ENCODE measurements around the gene CAMKK2. TPM values are rescaled to one million over a fixed set of nuclear protein-coding genes. Genes with fewer than 3 reads are reported as not detected.
A peak's percentile ranks its signal among the peaks of the same experiment; 100 is the strongest.
"Not testable (repeated sequence)": the region's sequence is repeated elsewhere in the genome, so short reads cannot be mapped to it uniquely, and the experiment has no call there.

CAMKK2 gene
- total and polyA plus RNA-seq, 2 donors from 2014 or later, result 16.3 to 35.6 TPM

DNA sequence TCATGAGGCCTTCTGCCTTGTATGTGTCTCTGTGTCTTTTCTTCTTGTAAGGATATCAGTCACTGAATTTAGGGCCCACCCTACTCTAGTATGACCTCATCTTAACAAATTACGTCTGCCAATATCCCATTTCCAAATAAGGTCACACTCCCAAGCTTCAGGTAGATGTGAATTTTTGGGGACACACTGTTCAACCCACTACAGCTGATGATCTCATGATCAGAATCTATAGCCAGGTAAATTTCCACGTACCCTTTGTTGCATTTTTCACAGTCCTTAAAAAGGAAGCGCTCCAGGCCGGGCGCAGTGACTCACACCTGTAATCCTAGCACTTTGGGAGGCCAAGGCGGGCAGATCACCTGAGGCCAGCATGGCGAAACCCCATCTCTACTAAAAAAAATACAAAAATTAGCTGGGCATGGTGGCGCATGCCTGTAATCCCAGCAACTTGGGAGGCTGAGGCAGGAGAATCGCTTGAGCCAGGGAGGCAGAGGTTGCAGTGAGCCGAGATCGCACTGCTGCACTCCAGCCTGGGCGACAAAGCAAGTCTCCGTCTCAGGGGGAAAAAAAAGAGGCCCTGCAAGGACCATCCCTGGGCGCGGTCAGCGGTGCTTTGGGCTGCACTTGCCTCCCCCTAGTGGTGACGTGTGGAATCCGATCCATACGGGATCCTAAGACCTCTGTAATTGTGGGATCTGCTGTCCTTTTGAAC lies 66.5 kb downstream of the CAMKK2 start:
- H3K9me3 ChIP-seq (ENCODE audit: control insufficient read depth in 2 of 3, insufficient read depth in 1 of 3, low read length in 3 of 3); H3K27me3 ChIP-seq (ENCODE audit: control insufficient read depth, insufficient read depth, low read length); H3K4me1 ChIP-seq (ENCODE audit: control insufficient read depth in 2 of 3, insufficient read depth in 2 of 3, low read depth in 1 of 3, low read length in 3 of 3); H3K4me3 ChIP-seq (ENCODE audit: low read length in 3 of 3); intact Hi-C loops (cut with DNase I); H3K36me3 ChIP-seq (ENCODE audit: control insufficient read depth in 2 of 3, insufficient read depth in 3 of 3, low read length in 3 of 3); FAIRE-seq; H3K9ac ChIP-seq (ENCODE audit: low read length in 3 of 3): not testable (repeated sequence)
- TF ChIP-seq, protein P1, sequence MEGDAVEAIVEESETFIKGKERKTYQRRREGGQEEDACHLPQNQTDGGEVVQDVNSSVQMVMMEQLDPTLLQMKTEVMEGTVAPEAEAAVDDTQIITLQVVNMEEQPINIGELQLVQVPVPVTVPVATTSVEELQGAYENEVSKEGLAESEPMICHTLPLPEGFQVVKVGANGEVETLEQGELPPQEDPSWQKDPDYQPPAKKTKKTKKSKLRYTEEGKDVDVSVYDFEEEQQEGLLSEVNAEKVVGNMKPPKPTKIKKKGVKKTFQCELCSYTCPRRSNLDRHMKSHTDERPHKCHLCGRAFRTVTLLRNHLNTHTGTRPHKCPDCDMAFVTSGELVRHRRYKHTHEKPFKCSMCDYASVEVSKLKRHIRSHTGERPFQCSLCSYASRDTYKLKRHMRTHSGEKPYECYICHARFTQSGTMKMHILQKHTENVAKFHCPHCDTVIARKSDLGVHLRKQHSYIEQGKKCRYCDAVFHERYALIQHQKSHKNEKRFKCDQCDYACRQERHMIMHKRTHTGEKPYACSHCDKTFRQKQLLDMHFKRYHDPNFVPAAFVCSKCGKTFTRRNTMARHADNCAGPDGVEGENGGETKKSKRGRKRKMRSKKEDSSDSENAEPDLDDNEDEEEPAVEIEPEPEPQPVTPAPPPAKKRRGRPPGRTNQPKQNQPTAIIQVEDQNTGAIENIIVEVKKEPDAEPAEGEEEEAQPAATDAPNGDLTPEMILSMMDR (IDR thresholded peaks at IDR 0.05; ENCODE audit: borderline replicate concordance, extremely low read depth, insufficient read depth), result peak; percentile 83
- peak; percentile 75 to 88 (median 86) for DNase-seq
- peak overlapping the region in 1 of 2 donors; percentile 55 for H3K27ac ChIP-seq (ENCODE audit: low read depth in 2 of 2, low read length in 2 of 2)

DNA sequence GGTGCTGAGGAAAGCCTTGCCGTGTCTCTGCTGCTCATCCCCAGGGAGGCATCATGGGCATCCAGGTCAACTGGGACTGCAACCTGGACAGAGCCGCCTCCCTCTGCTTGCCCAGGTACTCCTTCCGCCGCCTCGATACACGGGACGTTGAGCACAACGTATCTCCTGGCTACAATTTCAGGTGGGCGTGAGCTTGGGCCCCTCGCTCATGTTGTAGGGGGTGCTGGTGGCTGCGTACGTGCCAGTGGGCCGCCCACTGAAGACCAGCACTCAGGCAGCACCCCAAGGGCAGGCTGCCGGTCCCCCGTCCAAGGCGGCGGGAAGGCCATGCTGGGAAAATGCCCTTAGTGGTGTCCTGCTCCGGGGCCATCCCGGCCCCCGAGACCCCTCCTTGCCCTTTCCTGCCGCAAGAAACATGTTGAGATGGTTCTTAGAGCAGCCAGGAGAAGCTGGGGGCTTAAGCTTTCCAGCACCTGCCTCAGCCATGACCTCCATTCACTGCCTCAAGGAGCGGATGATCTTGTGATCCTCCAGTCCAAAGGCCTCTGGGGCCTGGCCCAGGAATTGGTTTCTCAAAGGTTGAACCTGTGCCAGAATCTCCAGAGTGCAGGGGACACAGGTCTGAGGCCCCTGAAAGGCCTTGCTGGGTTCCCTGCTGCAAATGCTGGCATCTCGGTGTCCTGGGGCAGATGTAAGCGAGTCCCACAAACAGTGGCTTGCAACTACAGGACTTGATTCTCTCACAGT lies 67.4 kb downstream of the CAMKK2 start:
- H3K27me3 ChIP-seq (ENCODE audit: control insufficient read depth, insufficient read depth, low read length), result no peaks in the 10 kb centered on the region
- DNase-seq (peak in 1 of 5 donors; percentile 60), FAIRE-seq (no peak)
- H3K36me3 ChIP-seq (ENCODE audit: control insufficient read depth in 2 of 3, insufficient read depth in 3 of 3, low read length in 3 of 3), result peaks cover 0 to 9% (median 0%) of the 10 kb centered on the region in 3 donors
- TF ChIP-seq, protein P1 (IDR thresholded peaks at IDR 0.05; ENCODE audit: borderline replicate concordance, extremely low read depth, insufficient read depth), result no peak
- intact Hi-C loops (cut with DNase I), result no loop called here
- H3K27ac ChIP-seq (ENCODE audit: low read depth in 2 of 2, low read length in 2 of 2), result peak overlapping the region; percentile 20 to 55
- no peaks in the 10 kb centered on the region for H3K9me3 ChIP-seq (ENCODE audit: control insufficient read depth in 2 of 3, insufficient read depth in 1 of 3, low read length in 3 of 3)
- H3K4me1 ChIP-seq (ENCODE audit: control insufficient read depth in 2 of 3, insufficient read depth in 2 of 3, low read depth in 1 of 3, low read length in 3 of 3), result peaks cover 0 to 8% (median 6%) of the 10 kb centered on the region in 3 donors
- H3K4me3 ChIP-seq (ENCODE audit: low read length in 3 of 3), result no peak overlapping the region
- H3K9ac ChIP-seq (ENCODE audit: low read length in 3 of 3), result no peak overlapping the region

DNA sequence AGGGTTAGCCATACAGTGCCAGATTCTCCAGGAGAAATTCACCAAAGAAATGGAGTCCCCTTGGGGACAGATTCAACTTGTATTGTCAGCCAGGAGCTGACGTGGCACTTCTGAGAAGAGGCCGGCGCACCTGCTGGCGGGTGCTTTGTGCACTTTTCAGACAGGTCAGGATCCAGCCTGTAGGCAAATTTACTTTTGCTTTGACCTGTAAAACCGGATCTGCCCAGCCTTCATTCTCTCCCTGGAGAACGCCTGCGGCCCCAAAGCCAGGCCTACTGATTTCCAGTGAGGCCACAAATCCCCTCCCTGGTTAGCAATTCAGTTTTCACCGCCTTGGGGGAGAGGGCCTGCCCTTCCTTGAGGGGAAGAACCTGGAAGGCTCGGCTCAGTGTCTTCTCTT lies 69.2 kb downstream of the CAMKK2 start:
- DNase-seq (peak in 4 of 5 donors; percentile 39 to 83 (median 44)), FAIRE-seq (no peak)
- Histone ChIP-seq H3K4me3 (ENCODE audit: low read length in 3 of 3) (no peak overlapping the region), H3K36me3 (ENCODE audit: control insufficient read depth in 2 of 3, insufficient read depth in 3 of 3, low read length in 3 of 3) (peaks cover 0 to 2% (median 0%) of the 10 kb centered on the region in 3 donors), H3K9ac (ENCODE audit: low read length in 3 of 3) (no peak overlapping the region), H3K4me1 (ENCODE audit: control insufficient read depth in 2 of 3, insufficient read depth in 2 of 3, low read depth in 1 of 3, low read length in 3 of 3) (peaks cover 0 to 8% (median 6%) of the 10 kb centered on the region in 3 donors), H3K9me3 (ENCODE audit: control insufficient read depth in 2 of 3, insufficient read depth in 1 of 3, low read length in 3 of 3) (no peaks in the 10 kb centered on the region), H3K27me3 (ENCODE audit: control insufficient read depth, insufficient read depth, low read length) (no peaks in the 10 kb centered on the region), H3K27ac (ENCODE audit: low read depth in 2 of 2, low read length in 2 of 2) (peak overlapping the region; percentile 9 to 69)
- intact Hi-C loops (cut with DNase I), result no loop called here
- TF ChIP-seq, protein P1 (IDR thresholded peaks at IDR 0.05; ENCODE audit: borderline replicate concordance, extremely low read depth, insufficient read depth), result no peak

DNA sequence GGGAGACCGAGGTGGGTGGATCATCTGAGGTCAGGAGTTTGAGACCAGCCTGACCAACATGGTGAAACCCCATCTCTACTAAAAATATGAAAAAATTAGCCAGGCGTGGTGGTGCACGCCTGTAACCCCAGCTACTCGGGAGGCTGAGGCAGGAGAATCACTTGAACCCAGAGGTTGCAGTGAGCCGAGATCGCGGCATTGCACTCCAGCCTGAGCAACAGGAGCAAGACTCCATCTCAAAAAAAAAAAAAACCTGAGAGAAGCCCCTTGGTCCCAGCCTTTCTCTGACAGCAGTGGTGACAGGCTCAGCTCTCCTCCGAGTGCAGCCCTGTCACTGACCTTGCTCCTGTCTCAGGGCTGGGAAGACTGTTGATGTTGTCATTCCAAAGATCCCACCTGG lies 69.6 kb downstream of the CAMKK2 start:
- H3K36me3 ChIP-seq (ENCODE audit: control insufficient read depth in 2 of 3, insufficient read depth in 3 of 3, low read length in 3 of 3); H3K9me3 ChIP-seq (ENCODE audit: control insufficient read depth in 2 of 3, insufficient read depth in 1 of 3, low read length in 3 of 3); FAIRE-seq; H3K9ac ChIP-seq (ENCODE audit: low read length in 3 of 3); H3K4me1 ChIP-seq (ENCODE audit: control insufficient read depth in 2 of 3, insufficient read depth in 2 of 3, low read depth in 1 of 3, low read length in 3 of 3); intact Hi-C loops (cut with DNase I); H3K27ac ChIP-seq (ENCODE audit: low read depth in 2 of 2, low read length in 2 of 2); H3K4me3 ChIP-seq (ENCODE audit: low read length in 3 of 3); H3K27me3 ChIP-seq (ENCODE audit: control insufficient read depth, insufficient read depth, low read length): not testable (repeated sequence)
- DNase-seq, result peak in 1 of 5 donors; percentile 30

All from kidney (tissue), 14 donors.